PC-9 (cell line): Measurements from ENCODE around the gene SLC35F3.

Source experiments
- EZH2 ChIP-seq: fragments of 200-600 bp; sonication (generic); IDR thresholded peaks from 2 replicates; pipeline ENCODE4 v1.8.0; 2017; ENCODE audit warnings: antibody characterized with exemption, low read depth
- TF ChIP-seq, protein P1 (sequence below): fragments of 200-600 bp; sonication (generic); conservative IDR thresholded peaks from 2 replicates; pipeline ENCODE4 v1.6.1; 2017; ENCODE audit warnings: mixed run types, antibody characterized with exemption, mild to moderate bottlenecking, moderate library complexity

DNA sequence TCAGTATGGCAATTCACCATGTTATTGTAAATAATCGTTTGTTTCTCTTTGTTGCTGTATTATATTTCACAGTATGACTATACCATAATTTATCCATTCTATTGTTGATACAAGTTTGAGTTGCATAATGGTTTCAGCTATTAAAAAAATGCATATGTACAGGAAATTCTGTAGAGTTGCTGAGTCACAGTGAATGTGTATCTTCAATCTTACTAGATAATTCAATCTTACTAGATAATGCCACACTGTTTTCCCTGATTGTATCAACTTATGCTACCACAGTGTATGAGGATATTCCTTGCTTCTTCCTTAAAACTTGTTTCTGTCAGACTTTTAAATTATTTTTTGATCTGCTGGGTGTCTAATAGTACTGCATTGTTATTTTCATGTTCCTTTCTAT, 465.3 kb downstream of the SLC35F3 start:
- TF ChIP-seq, protein P1, sequence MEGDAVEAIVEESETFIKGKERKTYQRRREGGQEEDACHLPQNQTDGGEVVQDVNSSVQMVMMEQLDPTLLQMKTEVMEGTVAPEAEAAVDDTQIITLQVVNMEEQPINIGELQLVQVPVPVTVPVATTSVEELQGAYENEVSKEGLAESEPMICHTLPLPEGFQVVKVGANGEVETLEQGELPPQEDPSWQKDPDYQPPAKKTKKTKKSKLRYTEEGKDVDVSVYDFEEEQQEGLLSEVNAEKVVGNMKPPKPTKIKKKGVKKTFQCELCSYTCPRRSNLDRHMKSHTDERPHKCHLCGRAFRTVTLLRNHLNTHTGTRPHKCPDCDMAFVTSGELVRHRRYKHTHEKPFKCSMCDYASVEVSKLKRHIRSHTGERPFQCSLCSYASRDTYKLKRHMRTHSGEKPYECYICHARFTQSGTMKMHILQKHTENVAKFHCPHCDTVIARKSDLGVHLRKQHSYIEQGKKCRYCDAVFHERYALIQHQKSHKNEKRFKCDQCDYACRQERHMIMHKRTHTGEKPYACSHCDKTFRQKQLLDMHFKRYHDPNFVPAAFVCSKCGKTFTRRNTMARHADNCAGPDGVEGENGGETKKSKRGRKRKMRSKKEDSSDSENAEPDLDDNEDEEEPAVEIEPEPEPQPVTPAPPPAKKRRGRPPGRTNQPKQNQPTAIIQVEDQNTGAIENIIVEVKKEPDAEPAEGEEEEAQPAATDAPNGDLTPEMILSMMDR = no peak
- TF ChIP-seq EZH2 = no peak
